Measurements from ENCODE around the gene PRR15. TPM values are rescaled to one million over a fixed set of nuclear protein-coding genes. Genes with fewer than 3 reads are reported as not detected.
"Not testable (repeated sequence)": the region's sequence is repeated elsewhere in the genome, so short reads cannot be mapped to it uniquely, and the experiment has no call there.

The PRR15 gene
- total RNA-seq, 2 donors from 2014 or later: 2.3 to 4.7 TPM

GRCh38 chr7:29527505-29528108 is 36.0 kb upstream of the PRR15 start:
- no peak for ATAC-seq
- intact Hi-C loops (cut with DNase I): no loop called here
- Histone ChIP-seq H3K27ac (no peak overlapping the region), H3K4me3 (no peak overlapping the region), H3K27me3 (no peaks in the 10 kb centered on the region), H3K36me3 (replicated peaks in 1 of 2; ENCODE audit: insufficient read depth in 1 of 2, low read depth in 2 of 2) (no peaks in the 10 kb centered on the region), H3K9me3 (no peaks in the 10 kb centered on the region), H3K4me1 (no peaks in the 10 kb centered on the region)
- DNase-seq: no peak
- 88 to 93% methylated on average over 4 of the region's 4 CpGs for WGBS, 2 donors
- TF ChIP-seq POLR2A (IDR thresholded peaks at IDR 0.05): no peak
- no peak for TF ChIP-seq CTCF (IDR thresholded peaks at IDR 0.05)

GRCh38 chr7:29528526-29528925 is 35.1 kb upstream of the PRR15 start:
- H3K36me3 ChIP-seq (replicated peaks in 1 of 2; ENCODE audit: insufficient read depth in 1 of 2, low read depth in 2 of 2); ATAC-seq; H3K4me3 ChIP-seq; intact Hi-C loops (cut with DNase I); DNase-seq; H3K9me3 ChIP-seq; H3K4me1 ChIP-seq; H3K27me3 ChIP-seq; H3K27ac ChIP-seq: not testable (repeated sequence)
- WGBS, 2 donors: 71% methylated on average over 6 to 7 of the region's 7 CpGs

GRCh38 chr7:29538389-29538788 is 25.2 kb upstream of the PRR15 start:
- ATAC-seq (no peak), DNase-seq (no peak)
- 86 to 92% methylated on average over 4 of the region's 4 CpGs for WGBS, 2 donors
- Histone ChIP-seq H3K27ac (no peak overlapping the region), H3K27me3 (no peaks in the 10 kb centered on the region), H3K36me3 (replicated peaks in 1 of 2; ENCODE audit: insufficient read depth in 1 of 2, low read depth in 2 of 2) (no peaks in the 10 kb centered on the region), H3K4me1 (no peaks in the 10 kb centered on the region), H3K4me3 (no peak overlapping the region), H3K9me3 (no peaks in the 10 kb centered on the region)
- intact Hi-C loops (cut with DNase I): no loop called here
- no peak for TF ChIP-seq POLR2A (IDR thresholded peaks at IDR 0.05)
- no peak for TF ChIP-seq CTCF (IDR thresholded peaks at IDR 0.05)

- no peak for DNase-seq
- Histone ChIP-seq H3K27me3 (no peaks in the 10 kb centered on the region), H3K9me3 (no peaks in the 10 kb centered on the region), H3K4me3 (no peak overlapping the region), H3K4me1 (no peaks in the 10 kb centered on the region), H3K36me3 (replicated peaks in 1 of 2; ENCODE audit: insufficient read depth in 1 of 2, low read depth in 2 of 2) (no peaks in the 10 kb centered on the region), H3K27ac (no peak overlapping the region)
- no peak for ATAC-seq
- WGBS, 2 donors: 97% methylated on average over 2 of the region's 2 CpGs; no CpG with 5 or more reads in 1 of the 2 donors
- intact Hi-C loops (cut with DNase I): no loop called here
- TF ChIP-seq CTCF (IDR thresholded peaks at IDR 0.05) (no peak), POLR2A (IDR thresholded peaks at IDR 0.05) (no peak)
Observed at GRCh38 chr7:29539471-29539870, 24.2 kb upstream of the PRR15 start.

- no peaks in the 10 kb centered on the region for H3K9me3 ChIP-seq
- DNase-seq (no peak), ATAC-seq (no peak)
- no peak for TF ChIP-seq CTCF (IDR thresholded peaks at IDR 0.05)
- TF ChIP-seq POLR2A (IDR thresholded peaks at IDR 0.05): no peak
- no peaks in the 10 kb centered on the region for H3K4me1 ChIP-seq
- intact Hi-C loops (cut with DNase I): no loop called here
- H3K4me3 ChIP-seq: no peak overlapping the region
- H3K27me3 ChIP-seq: no peaks in the 10 kb centered on the region
- no peak overlapping the region for H3K27ac ChIP-seq
- H3K36me3 ChIP-seq (replicated peaks in 1 of 2; ENCODE audit: insufficient read depth in 1 of 2, low read depth in 2 of 2): no peaks in the 10 kb centered on the region
- WGBS, 2 donors: 68 to 78% methylated on average over 3 of the region's 3 CpGs
Observed at GRCh38 chr7:29547421-29547820, 16.2 kb upstream of the PRR15 start.
